ENCODE measurements around the gene SMIM44.
"Not testable (repeated sequence)": the region's sequence is repeated elsewhere in the genome, so short reads cannot be mapped to it uniquely, and the experiment has no call there.

Gene SMIM44

GRCh38 chr19:3457528-3458228 lies 25.6 kb downstream of the SMIM44 start:
- no peak for DNase-seq (ENCODE audit: low read depth)

GRCh38 chr19:3456925-3457527 lies 26.2 kb downstream of the SMIM44 start:
- DNase-seq (ENCODE audit: low read depth), result no peak

- DNase-seq (ENCODE audit: low read depth), result no peak
Measured at GRCh38 chr19:3455960-3456601, 27.2 kb downstream of the SMIM44 start.

GRCh38 chr19:3455393-3455955 lies 27.8 kb downstream of the SMIM44 start:
- no peak for DNase-seq (ENCODE audit: low read depth)

GRCh38 chr19:3454656-3455392 lies 28.4 kb downstream of the SMIM44 start:
- no peak for DNase-seq (ENCODE audit: low read depth)

- no peak for DNase-seq (ENCODE audit: low read depth)
Measured at GRCh38 chr19:3453840-3454239, 29.4 kb downstream of the SMIM44 start.

GRCh38 chr19:3452942-3453214 lies 30.4 kb downstream of the SMIM44 start:
- not testable (repeated sequence) for DNase-seq (ENCODE audit: low read depth)

GRCh38 chr19:3452171-3452941 lies 30.9 kb downstream of the SMIM44 start:
- DNase-seq (ENCODE audit: low read depth), result no peak

GRCh38 chr19:3451451-3451866 lies 31.8 kb downstream of the SMIM44 start:
- DNase-seq (ENCODE audit: low read depth), result no peak

GRCh38 chr19:3450796-3451411 lies 32.3 kb downstream of the SMIM44 start:
- no peak for DNase-seq (ENCODE audit: low read depth)

GRCh38 chr19:3448616-3449334 lies 34.5 kb downstream of the SMIM44 start:
- DNase-seq (ENCODE audit: low read depth), result no peak

- DNase-seq (ENCODE audit: low read depth), result not testable (repeated sequence)
Measured at GRCh38 chr19:3446657-3447056, 36.6 kb downstream of the SMIM44 start.

GRCh38 chr19:3444695-3445234 lies 38.5 kb downstream of the SMIM44 start:
- no peak for DNase-seq (ENCODE audit: low read depth)

GRCh38 chr19:3443840-3444694 lies 39.2 kb downstream of the SMIM44 start:
- no peak for DNase-seq (ENCODE audit: low read depth)

- DNase-seq (ENCODE audit: low read depth), result no peak
Measured at GRCh38 chr19:3442487-3443071, 40.7 kb downstream of the SMIM44 start.

GRCh38 chr19:3441986-3442329 lies 41.3 kb downstream of the SMIM44 start:
- no peak for DNase-seq (ENCODE audit: low read depth)

- DNase-seq (ENCODE audit: low read depth), result no peak
Measured at GRCh38 chr19:3441089-3441985, 41.9 kb downstream of the SMIM44 start.

GRCh38 chr19:3440082-3440481 lies 43.2 kb downstream of the SMIM44 start:
- DNase-seq (ENCODE audit: low read depth), result peak; percentile 25

Data from activated T-helper 1 cell treated with Interleukin-2 at 50 U/mL for 16 hours (primary cell).